ENCODE results near the gene DIAPH1. TPM values are rescaled to one million over a fixed set of nuclear protein-coding genes. Genes with fewer than 3 reads are reported as not detected.

The DIAPH1 gene
- total RNA-seq, 1 donor from 2014 or later, result 43.0 TPM

GRCh38 chr5:141517312-141517711, 101.5 kb downstream of the DIAPH1 start:
- Mint-ChIP-seq H3K27ac (peak overlapping the region; percentile 95), H3K36me3 (peaks cover 15% of the 10 kb centered on the region), H3K4me1 (peaks cover 51% of the 10 kb centered on the region), H3K9me3 (no peaks in the 10 kb centered on the region), H3K27me3 (ENCODE audit: low read depth) (no peaks in the 10 kb centered on the region), H3K4me3 (no peak overlapping the region)
- DNase-seq (ENCODE audit: low spot score in 2 of 2, unreplicated experiment in 2 of 2), result no peak
- TF ChIP-seq CTCF (IDR thresholded peaks at IDR 0.05; ENCODE audit: unreplicated experiment), result no peak

GRCh38 chr5:141516672-141517025, 102.2 kb downstream of the DIAPH1 start:
- no peaks in the 10 kb centered on the region for H3K9me3 Mint-ChIP-seq

GRCh38 chr5:141515946-141516671, 102.7 kb downstream of the DIAPH1 start:
- no peak for DNase-seq (ENCODE audit: low spot score in 2 of 2, unreplicated experiment in 2 of 2)
- no peak for TF ChIP-seq CTCF (IDR thresholded peaks at IDR 0.05; ENCODE audit: unreplicated experiment)
- no peak overlapping the region for H3K4me3 Mint-ChIP-seq
- peaks cover 22% of the 10 kb centered on the region for H3K36me3 Mint-ChIP-seq
- peaks cover 41% of the 10 kb centered on the region for H3K4me1 Mint-ChIP-seq
- H3K27me3 Mint-ChIP-seq (ENCODE audit: low read depth), result no peaks in the 10 kb centered on the region
- peak overlapping the region; percentile 95 for H3K27ac Mint-ChIP-seq
- H3K9me3 Mint-ChIP-seq, result no peaks in the 10 kb centered on the region

More at GRCh38 chr5:141516672-141517025, 102.2 kb downstream of the DIAPH1 start:
- Mint-ChIP-seq H3K27ac (peak overlapping the region; percentile 95), H3K27me3 (ENCODE audit: low read depth) (no peaks in the 10 kb centered on the region), H3K4me3 (no peak overlapping the region), H3K36me3 (peaks cover 17% of the 10 kb centered on the region), H3K4me1 (peaks cover 47% of the 10 kb centered on the region)
- no peak for TF ChIP-seq CTCF (IDR thresholded peaks at IDR 0.05; ENCODE audit: unreplicated experiment)
- DNase-seq (ENCODE audit: low spot score in 2 of 2, unreplicated experiment in 2 of 2), result no peak

- H3K4me3 Mint-ChIP-seq, result no peak overlapping the region
- H3K27ac Mint-ChIP-seq, result peak overlapping the region; percentile 95
- TF ChIP-seq CTCF (IDR thresholded peaks at IDR 0.05; ENCODE audit: unreplicated experiment), result no peak
- H3K4me1 Mint-ChIP-seq, result peaks cover 39% of the 10 kb centered on the region
- no peaks in the 10 kb centered on the region for H3K27me3 Mint-ChIP-seq (ENCODE audit: low read depth)
- peaks cover 17% of the 10 kb centered on the region for H3K36me3 Mint-ChIP-seq
- DNase-seq (ENCODE audit: low spot score in 2 of 2, unreplicated experiment in 2 of 2), result no peak
- no peaks in the 10 kb centered on the region for H3K9me3 Mint-ChIP-seq
Observed at GRCh38 chr5:141515141-141515540, 103.7 kb downstream of the DIAPH1 start.

- H3K9me3 Mint-ChIP-seq, result no peaks in the 10 kb centered on the region
- H3K36me3 Mint-ChIP-seq, result peaks cover 12% of the 10 kb centered on the region
- no peaks in the 10 kb centered on the region for H3K27me3 Mint-ChIP-seq (ENCODE audit: low read depth)
- H3K4me3 Mint-ChIP-seq, result peak overlapping the region; percentile 79
- H3K4me1 Mint-ChIP-seq, result peaks cover 43% of the 10 kb centered on the region
- no peak for TF ChIP-seq CTCF (IDR thresholded peaks at IDR 0.05; ENCODE audit: unreplicated experiment)
- no peak for DNase-seq (ENCODE audit: low spot score in 2 of 2, unreplicated experiment in 2 of 2)
- H3K27ac Mint-ChIP-seq, result peak overlapping the region; percentile 95
Observed at GRCh38 chr5:141514330-141515133, 104.3 kb downstream of the DIAPH1 start.

Data from mesothelial cell of epicardium (in vitro differentiated cells).